DND-41 (cell line): ENCODE data around the gene TMEM254.
"Not testable (repeated sequence)": the region's sequence is repeated elsewhere in the genome, so short reads cannot be mapped to it uniquely, and the experiment has no call there.

Experiments used
- CTCF ChIP-seq: IDR thresholded peaks from 2 replicates; pipeline ENCODE4 v1.5.1; 2012; ENCODE audit warnings: borderline replicate concordance, low read length, moderate library complexity, mild to moderate bottlenecking; ENCODE audit not compliant: poor library complexity, severe bottlenecking; ENCODE audit errors: extremely low read depth
- EZH2 ChIP-seq: IDR thresholded peaks from 3 replicates; pipeline ENCODE4 v1.6.1; 2012; ENCODE audit warnings: borderline replicate concordance, low read depth, mild to moderate bottlenecking, moderate library complexity, low read length, inconsistent platforms; ENCODE audit not compliant: severe bottlenecking

GRCh38 chr10:80038226-80038625 is 40.2 kb upstream of the TMEM254 start:
- TF ChIP-seq CTCF, EZH2: not testable (repeated sequence)
